ENCODE data around the gene KRTAP19-5.
A peak's percentile ranks its signal among the peaks of the same experiment; 100 is the strongest.
"Not testable (repeated sequence)": the region's sequence is repeated elsewhere in the genome, so short reads cannot be mapped to it uniquely, and the experiment has no call there.

KRTAP19-5 gene

DNA sequence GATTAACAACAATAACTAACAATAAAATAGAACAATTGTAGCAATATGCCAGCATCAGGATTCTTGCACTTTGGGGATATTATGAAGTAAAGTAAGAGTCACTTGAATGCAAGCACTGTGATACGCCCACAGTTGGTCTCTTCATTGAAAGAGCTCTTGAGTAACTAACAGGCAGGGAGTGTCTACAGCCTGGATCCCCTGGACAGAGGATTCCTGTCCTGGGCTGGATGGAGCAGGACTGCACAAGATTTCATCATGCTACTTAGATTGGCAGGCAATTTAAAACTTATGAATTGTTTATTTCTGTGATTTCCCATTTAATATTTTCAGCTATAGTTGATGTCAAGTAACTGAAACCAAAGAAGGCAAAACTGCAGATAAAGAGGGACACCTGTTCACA lies 13.7 kb upstream of the KRTAP19-5 start:
- no peak overlapping the region for H3K9ac ChIP-seq (ENCODE audit: low read depth, low read length, poor library complexity, severe bottlenecking)
- H2AFZ ChIP-seq (ENCODE audit: low read length): no peak overlapping the region
- no peaks in the 10 kb centered on the region for H3K79me2 ChIP-seq (ENCODE audit: insufficient read depth, low read length)
- no peaks in the 10 kb centered on the region for H3F3A ChIP-seq (ENCODE audit: low read depth)
- no peak overlapping the region for H3K4me2 ChIP-seq (ENCODE audit: low read depth, low read length, poor library complexity, severe bottlenecking)
- H3K4me1 ChIP-seq (ENCODE audit: insufficient read depth, low read length, poor library complexity, severe bottlenecking): no peaks in the 10 kb centered on the region
- H3K9me3 ChIP-seq (ENCODE audit: insufficient read depth, low read depth, low read length): no peaks in the 10 kb centered on the region
- H3K27me3 ChIP-seq (ENCODE audit: insufficient read depth, low read length, poor library complexity, severe bottlenecking): no peaks in the 10 kb centered on the region
- TF ChIP-seq, protein P1, sequence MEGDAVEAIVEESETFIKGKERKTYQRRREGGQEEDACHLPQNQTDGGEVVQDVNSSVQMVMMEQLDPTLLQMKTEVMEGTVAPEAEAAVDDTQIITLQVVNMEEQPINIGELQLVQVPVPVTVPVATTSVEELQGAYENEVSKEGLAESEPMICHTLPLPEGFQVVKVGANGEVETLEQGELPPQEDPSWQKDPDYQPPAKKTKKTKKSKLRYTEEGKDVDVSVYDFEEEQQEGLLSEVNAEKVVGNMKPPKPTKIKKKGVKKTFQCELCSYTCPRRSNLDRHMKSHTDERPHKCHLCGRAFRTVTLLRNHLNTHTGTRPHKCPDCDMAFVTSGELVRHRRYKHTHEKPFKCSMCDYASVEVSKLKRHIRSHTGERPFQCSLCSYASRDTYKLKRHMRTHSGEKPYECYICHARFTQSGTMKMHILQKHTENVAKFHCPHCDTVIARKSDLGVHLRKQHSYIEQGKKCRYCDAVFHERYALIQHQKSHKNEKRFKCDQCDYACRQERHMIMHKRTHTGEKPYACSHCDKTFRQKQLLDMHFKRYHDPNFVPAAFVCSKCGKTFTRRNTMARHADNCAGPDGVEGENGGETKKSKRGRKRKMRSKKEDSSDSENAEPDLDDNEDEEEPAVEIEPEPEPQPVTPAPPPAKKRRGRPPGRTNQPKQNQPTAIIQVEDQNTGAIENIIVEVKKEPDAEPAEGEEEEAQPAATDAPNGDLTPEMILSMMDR (conservative IDR thresholded peaks at IDR 0.05; ENCODE audit: low read length): no peak
- no peak for TF ChIP-seq EZH2phosphoT487 (IDR thresholded peaks at IDR 0.05; ENCODE audit: borderline replicate concordance)
- no peaks in the 10 kb centered on the region for H4K20me1 ChIP-seq (ENCODE audit: insufficient read depth, low read length, poor library complexity, severe bottlenecking)
- no peaks in the 10 kb centered on the region for H3K36me3 ChIP-seq (ENCODE audit: insufficient read depth, low read length)
- H3K4me3 ChIP-seq (ENCODE audit: low read length, poor library complexity, severe bottlenecking): no peak overlapping the region
- no peaks in the 10 kb centered on the region for H3K9me2 ChIP-seq (replicated peaks; ENCODE audit: low read depth, low read length)

DNA sequence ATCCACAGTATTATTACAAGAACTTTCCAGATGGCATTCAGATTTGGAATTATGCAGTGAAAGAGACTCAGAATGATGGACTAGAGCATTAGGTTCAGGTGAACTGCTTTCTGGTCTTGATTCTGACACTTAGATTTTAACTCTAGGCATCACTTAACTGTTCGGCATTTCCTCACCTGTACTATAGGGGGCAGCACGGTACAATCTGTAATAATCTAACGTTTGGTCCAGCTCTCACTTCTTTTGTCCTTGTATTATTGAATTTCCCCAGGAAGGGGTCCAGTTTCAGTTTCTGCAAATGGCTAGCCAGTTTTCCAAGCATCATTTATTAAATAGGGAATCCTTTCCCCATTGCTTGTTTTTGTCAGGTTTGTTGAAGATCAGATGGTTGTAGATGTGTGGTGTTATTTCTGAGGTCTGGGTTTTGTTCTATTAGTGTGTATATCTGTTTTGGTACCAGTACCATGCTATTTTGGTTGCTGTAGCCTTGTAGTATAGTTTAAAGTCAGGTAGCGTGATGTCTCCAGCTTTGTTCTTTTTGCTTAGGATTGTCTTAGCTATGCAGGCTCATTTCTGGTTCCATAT lies 3.8 kb upstream of the KRTAP19-5 start:
- not testable (repeated sequence) for H3K79me2 ChIP-seq (ENCODE audit: insufficient read depth, low read length); H4K20me1 ChIP-seq (ENCODE audit: insufficient read depth, low read length, poor library complexity, severe bottlenecking); H3K4me1 ChIP-seq (ENCODE audit: insufficient read depth, low read length, poor library complexity, severe bottlenecking); H3F3A ChIP-seq (ENCODE audit: low read depth); H2AFZ ChIP-seq (ENCODE audit: low read length); H3K9ac ChIP-seq (ENCODE audit: low read depth, low read length, poor library complexity, severe bottlenecking); H3K4me2 ChIP-seq (ENCODE audit: low read depth, low read length, poor library complexity, severe bottlenecking); H3K9me2 ChIP-seq (replicated peaks; ENCODE audit: low read depth, low read length); H3K36me3 ChIP-seq (ENCODE audit: insufficient read depth, low read length); H3K9me3 ChIP-seq (ENCODE audit: insufficient read depth, low read depth, low read length); H3K27me3 ChIP-seq (ENCODE audit: insufficient read depth, low read length, poor library complexity, severe bottlenecking); H3K4me3 ChIP-seq (ENCODE audit: low read length, poor library complexity, severe bottlenecking)
- TF ChIP-seq, protein P1 (conservative IDR thresholded peaks at IDR 0.05; ENCODE audit: low read length): peak; percentile 63

- Histone ChIP-seq H3K79me2 (ENCODE audit: insufficient read depth, low read length) (no peaks in the 10 kb centered on the region), H3K9me3 (ENCODE audit: insufficient read depth, low read depth, low read length) (no peaks in the 10 kb centered on the region), H3K9me2 (replicated peaks; ENCODE audit: low read depth, low read length) (no peaks in the 10 kb centered on the region), H2AFZ (ENCODE audit: low read length) (no peak within 1 kb of the TSS), H3K27me3 (ENCODE audit: insufficient read depth, low read length, poor library complexity, severe bottlenecking) (no peaks in the 10 kb centered on the region), H3K4me1 (ENCODE audit: insufficient read depth, low read length, poor library complexity, severe bottlenecking) (no peaks in the 10 kb centered on the region), H3K4me2 (ENCODE audit: low read depth, low read length, poor library complexity, severe bottlenecking) (no peak within 1 kb of the TSS), H3F3A (ENCODE audit: low read depth) (no peaks in the 10 kb centered on the region), H4K20me1 (ENCODE audit: insufficient read depth, low read length, poor library complexity, severe bottlenecking) (no peaks in the 10 kb centered on the region), H3K4me3 (ENCODE audit: low read length, poor library complexity, severe bottlenecking) (no peak within 1 kb of the TSS), H3K36me3 (ENCODE audit: insufficient read depth, low read length) (no peaks in the 10 kb centered on the region), H3K9ac (ENCODE audit: low read depth, low read length, poor library complexity, severe bottlenecking) (no peak within 1 kb of the TSS)
- no peak for TF ChIP-seq EZH2phosphoT487 (IDR thresholded peaks at IDR 0.05; ENCODE audit: borderline replicate concordance)
- TF ChIP-seq, protein P1 (conservative IDR thresholded peaks at IDR 0.05; ENCODE audit: low read length): no peak
Observed at GRCh38 chr21:30497065-30497464, 4.9 kb downstream of the KRTAP19-5 start, which contains the start of gene KRTAP19-4. Gene KRTAP19-4, minus strand, starts transcription at chr21:30497165. Its CDS starts 55 bp downstream, at chr21:30497110.

Measured in Loucy (cell line).